Osteocyte (in vitro differentiated cells): ENCODE data around the gene KRI1. TPM values are rescaled to one million over a fixed set of nuclear protein-coding genes. Genes with fewer than 3 reads are reported as not detected.
"Not testable (repeated sequence)": the region's sequence is repeated elsewhere in the genome, so short reads cannot be mapped to it uniquely, and the experiment has no call there.

Experiments
- DNase-seq: peaks from one replicate; pipeline ENCODE4 v3.0.0; 2021; ENCODE audit warnings: mixed read lengths; ENCODE audit not compliant: unreplicated experiment; ENCODE audit errors: extremely low spot score
- H3K27ac Mint-ChIP-seq: one replicate; pipeline ENCODE4 v1.8.0; 2021; ENCODE audit warnings: mild to moderate bottlenecking, mixed read lengths; ENCODE audit not compliant: unreplicated experiment
- H3K27me3 Mint-ChIP-seq: one replicate; pipeline ENCODE4 v1.8.0; 2021; ENCODE audit warnings: mixed read lengths; ENCODE audit not compliant: unreplicated experiment
- H3K36me3 Mint-ChIP-seq: one replicate; pipeline ENCODE4 v1.8.0; 2021; ENCODE audit warnings: mixed read lengths; ENCODE audit not compliant: unreplicated experiment
- H3K4me1 Mint-ChIP-seq: one replicate; pipeline ENCODE4 v1.8.0; 2021; ENCODE audit warnings: mixed read lengths; ENCODE audit not compliant: unreplicated experiment
- H3K4me3 Mint-ChIP-seq: one replicate; pipeline ENCODE4 v1.8.0; 2021; ENCODE audit warnings: mild to moderate bottlenecking, moderate library complexity, mixed read lengths; ENCODE audit not compliant: unreplicated experiment
- H3K9me3 Mint-ChIP-seq: one replicate; pipeline ENCODE4 v1.8.0; 2021; ENCODE audit warnings: mixed read lengths; ENCODE audit not compliant: unreplicated experiment
- total RNA-seq: library from RNA; stranded (reverse); gene quantifications from 2 replicates; pipeline ENCODE4 v1.2.1, GENCODE V29; 2021
- TF ChIP-seq, protein P1 (sequence below): fragments of 200-600 bp; sonication (generic); IDR thresholded peaks from 2 replicates; pipeline ENCODE4 v1.5.0; 2021; ENCODE audit warnings: antibody characterized with exemption, mild to moderate bottlenecking, moderate library complexity

Gene KRI1
- total RNA-seq, 1 donor from 2014 or later = 29.0 TPM

- no peak for DNase-seq
- peaks cover 3% of the 10 kb centered on the region for H3K9me3 Mint-ChIP-seq
- H3K4me1 Mint-ChIP-seq = peaks cover 15% of the 10 kb centered on the region
- no peaks in the 10 kb centered on the region for H3K27me3 Mint-ChIP-seq
- H3K27ac Mint-ChIP-seq = peak overlapping the region; percentile 79
- H3K4me3 Mint-ChIP-seq = no peak overlapping the region
- H3K36me3 Mint-ChIP-seq = no peaks in the 10 kb centered on the region
- TF ChIP-seq, protein P1, sequence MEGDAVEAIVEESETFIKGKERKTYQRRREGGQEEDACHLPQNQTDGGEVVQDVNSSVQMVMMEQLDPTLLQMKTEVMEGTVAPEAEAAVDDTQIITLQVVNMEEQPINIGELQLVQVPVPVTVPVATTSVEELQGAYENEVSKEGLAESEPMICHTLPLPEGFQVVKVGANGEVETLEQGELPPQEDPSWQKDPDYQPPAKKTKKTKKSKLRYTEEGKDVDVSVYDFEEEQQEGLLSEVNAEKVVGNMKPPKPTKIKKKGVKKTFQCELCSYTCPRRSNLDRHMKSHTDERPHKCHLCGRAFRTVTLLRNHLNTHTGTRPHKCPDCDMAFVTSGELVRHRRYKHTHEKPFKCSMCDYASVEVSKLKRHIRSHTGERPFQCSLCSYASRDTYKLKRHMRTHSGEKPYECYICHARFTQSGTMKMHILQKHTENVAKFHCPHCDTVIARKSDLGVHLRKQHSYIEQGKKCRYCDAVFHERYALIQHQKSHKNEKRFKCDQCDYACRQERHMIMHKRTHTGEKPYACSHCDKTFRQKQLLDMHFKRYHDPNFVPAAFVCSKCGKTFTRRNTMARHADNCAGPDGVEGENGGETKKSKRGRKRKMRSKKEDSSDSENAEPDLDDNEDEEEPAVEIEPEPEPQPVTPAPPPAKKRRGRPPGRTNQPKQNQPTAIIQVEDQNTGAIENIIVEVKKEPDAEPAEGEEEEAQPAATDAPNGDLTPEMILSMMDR = no peak
Observed at GRCh38 chr19:10533646-10534386, 32.0 kb downstream of the KRI1 start.

- no peak overlapping the region for H3K4me3 Mint-ChIP-seq
- peak overlapping the region; percentile 79 for H3K27ac Mint-ChIP-seq
- no peak for DNase-seq
- no peaks in the 10 kb centered on the region for H3K36me3 Mint-ChIP-seq
- no peaks in the 10 kb centered on the region for H3K27me3 Mint-ChIP-seq
- H3K4me1 Mint-ChIP-seq = peaks cover 15% of the 10 kb centered on the region
- TF ChIP-seq, protein P1 = no peak
- peaks cover 3% of the 10 kb centered on the region for H3K9me3 Mint-ChIP-seq
Observed at GRCh38 chr19:10532457-10532856, 33.4 kb downstream of the KRI1 start.

DNA sequence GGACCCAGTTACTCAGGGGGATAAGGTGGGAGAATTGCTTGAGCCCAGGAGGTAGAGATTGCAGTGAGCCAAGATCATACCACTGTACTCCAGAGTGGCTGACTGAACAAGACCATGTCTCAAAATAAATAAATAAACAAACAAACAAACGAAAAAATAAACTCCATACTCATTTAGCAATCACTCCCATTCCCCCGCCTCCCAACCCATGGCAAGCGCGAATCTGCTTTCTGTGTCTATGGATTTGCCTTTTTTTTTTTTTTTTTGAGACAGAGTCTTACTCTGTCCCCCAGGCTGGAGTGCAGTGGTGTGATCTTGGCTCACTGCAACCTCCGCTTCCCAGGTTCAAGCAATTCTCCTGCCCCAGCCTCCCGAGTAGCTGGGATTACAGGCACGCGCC is 38.9 kb downstream of the KRI1 start:
- H3K27ac Mint-ChIP-seq, H3K4me1 Mint-ChIP-seq, H3K4me3 Mint-ChIP-seq: not testable (repeated sequence)

GRCh38 chr19:10525636-10526035 is 40.2 kb downstream of the KRI1 start:
- H3K4me3 Mint-ChIP-seq = no peak overlapping the region
- no peak overlapping the region for H3K27ac Mint-ChIP-seq
- no peaks in the 10 kb centered on the region for H3K9me3 Mint-ChIP-seq
- H3K4me1 Mint-ChIP-seq = peaks cover 3% of the 10 kb centered on the region
- no peak for DNase-seq
- no peaks in the 10 kb centered on the region for H3K36me3 Mint-ChIP-seq
- H3K27me3 Mint-ChIP-seq = no peaks in the 10 kb centered on the region
- TF ChIP-seq, protein P1 = no peak

More for the DNA sequence above, 38.9 kb downstream of the KRI1 start:
- not testable (repeated sequence) for DNase-seq, H3K9me3 Mint-ChIP-seq, H3K27me3 Mint-ChIP-seq, H3K36me3 Mint-ChIP-seq

GRCh38 chr19:10523135-10523636 is 42.6 kb downstream of the KRI1 start:
- Mint-ChIP-seq H3K4me3 (no peak overlapping the region), H3K4me1 (peaks cover 16% of the 10 kb centered on the region), H3K27ac (no peak overlapping the region), H3K36me3 (no peaks in the 10 kb centered on the region), H3K27me3 (no peaks in the 10 kb centered on the region), H3K9me3 (no peaks in the 10 kb centered on the region)
- TF ChIP-seq, protein P1 = no peak
- no peak for DNase-seq
